NCI-H146 treated with DMSO at 0.1 percent for 48 hours (cell line): ENCODE data around the gene GPAM.

Experiments
- DNase-seq: peaks from one replicate; lab custom pipeline; 2025; ENCODE audit not compliant: unreplicated experiment; lab: John Stamatoyannopoulos, UW

The GPAM gene

DNA sequence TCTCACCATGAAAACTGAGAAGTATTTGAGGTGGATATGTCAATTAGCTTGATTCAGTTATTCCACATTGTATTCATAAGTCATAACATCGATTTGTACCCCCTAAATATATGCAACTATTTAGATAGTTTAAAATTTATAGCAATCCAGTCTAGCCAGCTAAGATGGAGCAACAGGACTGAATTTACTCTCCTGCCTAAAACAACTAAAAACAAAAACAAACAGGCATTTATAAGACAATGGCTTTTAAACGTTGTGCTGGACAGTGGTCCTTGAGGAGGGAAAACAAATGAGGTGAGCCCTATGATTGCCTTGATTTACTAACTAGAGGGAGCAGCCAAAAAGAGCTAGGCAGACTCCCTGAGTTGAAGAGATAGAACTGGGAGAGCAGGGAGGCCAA is 814 bp upstream of the GPAM start:
- no peak for DNase-seq

DNA sequence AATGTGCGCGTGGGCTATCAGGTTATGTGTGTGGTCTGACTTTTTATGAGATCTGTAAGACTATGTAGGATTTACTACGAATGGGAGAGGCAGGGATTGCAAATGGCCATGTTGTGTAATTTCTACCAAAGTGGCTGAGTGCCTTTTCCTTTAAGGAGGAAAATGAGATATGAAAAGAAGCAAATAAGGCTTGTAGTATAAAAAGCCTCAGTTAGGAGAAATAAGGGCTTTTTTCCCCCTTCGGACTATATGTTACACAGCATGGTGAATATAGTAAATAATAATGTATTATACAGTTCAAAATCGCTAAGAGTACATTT is 447 bp upstream of the GPAM start:
- no peak for DNase-seq

DNA sequence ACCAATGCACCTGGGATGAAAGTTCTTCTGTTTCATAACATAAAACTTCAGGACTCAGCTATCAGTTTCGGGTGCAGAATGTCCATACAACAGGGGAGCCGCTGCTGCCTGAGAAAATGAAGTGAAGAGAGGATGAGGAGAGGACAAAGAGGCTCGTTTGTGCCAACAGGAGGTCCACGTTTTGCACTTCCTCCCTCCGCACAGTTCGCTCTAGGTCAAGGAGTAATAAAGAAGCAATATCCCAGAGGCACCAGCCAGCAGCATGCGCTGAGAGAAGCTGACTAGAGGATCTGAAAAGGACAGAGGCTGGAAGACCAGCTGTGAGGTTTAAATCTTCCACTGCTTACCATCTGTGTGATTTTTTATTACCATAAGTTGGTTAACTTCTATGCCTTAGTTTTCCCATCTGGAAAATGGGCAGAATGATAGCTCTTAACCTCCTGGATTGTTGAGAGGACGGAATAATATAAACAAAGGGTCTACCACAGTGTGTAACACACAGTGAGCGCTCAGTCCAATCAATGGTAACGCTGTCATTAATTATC is 709 bp downstream of the GPAM start:
- no peak for DNase-seq

GRCh38 chr10:112177247-112177646 is 6.3 kb downstream of the GPAM start:
- DNase-seq, result no peak

DNA sequence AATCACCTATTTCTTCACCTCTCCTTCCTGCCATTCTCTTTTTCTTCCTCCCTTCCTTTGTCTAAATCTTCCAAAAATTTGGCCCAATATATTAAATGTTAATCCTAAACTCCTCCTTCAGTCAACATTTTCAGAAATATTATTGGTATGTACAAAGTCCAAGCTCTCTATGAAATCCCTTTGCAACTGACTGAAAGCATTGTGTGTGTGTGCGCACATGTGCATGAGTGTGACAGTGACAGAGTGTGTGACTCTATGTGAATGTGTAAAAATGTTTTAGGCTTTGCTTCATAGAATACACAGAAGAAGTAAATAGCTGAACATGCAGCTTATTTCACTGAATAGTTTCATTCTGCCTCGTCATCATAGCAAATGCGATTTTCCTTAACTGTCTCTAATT is 7.0 kb downstream of the GPAM start:
- DNase-seq, result no peak

GRCh38 chr10:112175409-112175808 is 8.2 kb downstream of the GPAM start:
- no peak for DNase-seq

- no peak for DNase-seq
Measured at GRCh38 chr10:112173206-112173605, 10.4 kb downstream of the GPAM start.

- DNase-seq, result no peak
Measured at GRCh38 chr10:112168733-112169132, 14.8 kb downstream of the GPAM start.

- DNase-seq, result no peak
Measured at GRCh38 chr10:112166800-112167199, 16.8 kb downstream of the GPAM start.

DNA sequence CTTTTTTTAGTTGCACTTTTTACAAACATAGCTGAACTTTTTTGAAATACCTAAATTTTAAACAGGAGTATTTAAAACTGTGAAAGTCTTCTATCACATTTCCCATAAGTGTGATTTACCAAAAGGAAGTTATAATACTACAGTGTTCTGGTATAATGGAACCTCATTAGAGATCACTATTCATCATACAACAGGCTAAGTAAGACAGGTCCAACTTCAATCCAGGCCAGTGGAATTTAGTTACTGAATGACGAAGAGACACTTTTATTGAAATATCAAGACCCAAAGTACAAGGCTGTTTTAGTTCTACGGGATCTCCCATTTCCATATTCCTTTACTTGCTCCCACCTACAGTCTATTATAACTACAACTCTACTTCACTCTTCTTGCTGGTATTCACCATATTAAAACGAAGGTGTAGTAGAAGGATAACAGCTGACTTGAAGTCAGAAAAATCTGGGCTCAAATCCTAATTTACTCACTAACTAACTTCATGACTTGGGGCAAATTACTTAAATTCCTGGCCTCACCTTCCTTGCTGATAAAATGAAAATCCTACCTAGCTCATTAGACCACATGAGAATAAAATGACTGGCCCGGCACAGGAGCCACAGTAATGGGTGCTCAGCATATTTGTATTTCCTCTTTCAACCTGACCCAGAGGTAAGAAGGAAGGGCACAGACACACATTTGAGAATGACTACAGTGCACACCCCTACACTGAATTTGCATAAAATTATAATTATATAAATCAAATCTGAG is 21.6 kb downstream of the GPAM start:
- no peak for DNase-seq

DNA sequence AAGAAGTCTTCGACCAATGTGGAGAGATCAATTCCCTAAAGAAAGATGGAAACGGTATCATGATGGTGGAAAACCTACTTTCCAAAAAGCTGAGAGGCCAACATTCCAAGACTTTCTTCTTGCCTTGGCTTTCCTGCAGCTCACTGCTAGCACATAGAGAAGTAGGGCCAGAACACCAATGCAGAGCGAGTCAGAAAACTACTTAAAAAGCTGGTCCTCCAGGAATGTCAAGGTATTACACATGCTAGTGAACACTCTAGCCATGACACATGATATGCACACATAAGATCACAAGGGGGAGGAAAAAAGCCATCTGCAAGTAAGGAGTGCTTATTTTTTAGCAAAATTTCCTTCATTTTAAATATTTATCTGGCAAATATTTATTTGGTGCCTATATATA is 22.7 kb downstream of the GPAM start:
- DNase-seq, result no peak

DNA sequence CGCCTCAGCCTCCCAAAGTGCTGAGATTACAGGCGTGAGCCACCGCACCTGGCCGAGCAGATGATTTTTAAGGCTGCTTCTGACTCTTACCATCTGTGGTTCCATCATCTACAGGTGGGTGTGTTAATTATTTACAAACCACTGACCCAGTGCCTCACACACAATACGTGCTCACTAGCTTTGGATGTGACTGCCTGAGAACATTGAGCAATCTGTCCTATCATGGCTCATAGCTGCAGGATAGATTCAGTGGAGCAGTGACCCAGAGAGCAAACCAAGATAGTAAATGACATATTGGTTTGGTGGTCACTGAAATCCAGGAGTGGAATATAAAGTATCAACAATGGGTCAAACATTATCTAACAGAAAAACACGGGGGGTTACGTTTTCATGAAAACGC is 24.1 kb downstream of the GPAM start:
- DNase-seq, result no peak

- DNase-seq, result no peak
Measured at GRCh38 chr10:112151524-112152039, 32.0 kb downstream of the GPAM start.

- no peak for DNase-seq
Measured at GRCh38 chr10:112148331-112148730, 35.2 kb downstream of the GPAM start.

GRCh38 chr10:112146799-112147198 is 36.8 kb downstream of the GPAM start:
- DNase-seq, result no peak

DNA sequence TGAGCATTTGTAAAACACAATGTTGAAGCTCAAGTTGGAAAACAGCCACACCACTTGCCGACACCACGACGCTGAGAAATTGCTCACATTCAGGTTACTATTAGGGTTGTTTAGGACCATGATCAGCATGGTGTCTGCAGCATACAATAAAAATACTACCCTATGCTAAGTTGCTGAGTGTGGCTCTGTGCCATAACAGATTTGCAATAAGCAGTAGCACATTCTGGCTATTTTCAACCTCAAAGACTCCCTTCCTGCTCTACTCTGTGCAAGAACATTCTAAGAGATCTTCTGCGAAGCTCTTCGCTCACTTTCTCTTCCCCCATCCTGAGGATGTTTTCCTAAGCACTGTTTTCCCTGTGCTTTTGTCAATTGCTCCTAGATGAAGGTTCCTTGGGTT is 38.3 kb downstream of the GPAM start:
- no peak for DNase-seq

GRCh38 chr10:112143420-112143819 is 40.1 kb downstream of the GPAM start:
- no peak for DNase-seq

GRCh38 chr10:112141292-112141691 is 42.3 kb downstream of the GPAM start:
- no peak for DNase-seq

- peak; percentile 62 for DNase-seq
Measured at GRCh38 chr10:112140110-112140970, 43.2 kb downstream of the GPAM start.

- no peak for DNase-seq
Measured at GRCh38 chr10:112139176-112139575, 44.4 kb downstream of the GPAM start.

- no peak for DNase-seq
Measured at GRCh38 chr10:112137154-112137987, 46.2 kb downstream of the GPAM start.
